HG02981 (cell line): Measurements from ENCODE around the gene SLFNL1.

Experiments
- ATAC-seq: cut with Tn5 transposase; IDR thresholded peaks from one replicate; pipeline ENCODE4 v1.9.1; 2021; ENCODE audit warnings: mild to moderate bottlenecking, moderate library complexity; ENCODE audit not compliant: unreplicated experiment

SLFNL1 gene

DNA sequence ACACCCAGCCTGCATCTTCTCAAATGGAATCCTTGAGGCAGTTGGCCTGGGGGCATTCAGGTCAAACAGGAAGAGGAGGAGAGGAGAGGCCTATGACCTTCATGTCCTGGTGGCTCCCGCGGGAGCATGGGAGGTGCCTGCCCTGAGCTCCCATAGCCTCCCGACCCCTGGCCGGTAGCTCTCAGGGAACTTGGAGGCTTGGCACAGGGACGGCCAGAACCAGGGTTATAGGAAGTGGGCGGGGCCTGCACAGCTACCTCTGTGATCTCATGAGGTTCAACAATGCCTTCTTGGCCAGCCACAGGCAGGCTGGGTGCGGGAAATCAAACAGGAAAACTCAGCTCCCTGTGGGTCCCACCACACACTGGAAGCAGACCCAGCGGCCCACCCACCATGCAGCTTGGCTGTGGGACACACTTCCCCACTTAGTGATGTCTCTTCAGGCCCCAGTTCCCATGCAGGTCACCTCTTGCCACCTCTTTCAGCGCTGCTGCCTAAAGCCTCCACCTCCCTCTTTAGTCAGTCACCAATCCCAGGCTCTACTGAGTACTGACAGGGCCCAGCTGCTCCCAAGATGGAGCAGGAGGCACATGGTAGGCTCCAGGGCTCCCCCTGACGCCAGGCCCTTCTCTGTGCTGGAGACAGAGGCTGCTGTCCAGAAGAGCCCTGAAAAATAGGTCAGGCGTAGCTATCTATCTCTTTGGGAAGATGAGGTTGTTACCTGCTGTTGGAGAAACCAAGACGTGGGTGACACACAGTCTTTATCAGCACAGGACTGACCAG is at the start of gene SLFNL1:
Gene SLFNL1 (minus strand): TSS at position 200 of the 783 bp plus-strand sequence. CDS start 1,065 bp downstream, outside the sequence.
- no peak for ATAC-seq

DNA sequence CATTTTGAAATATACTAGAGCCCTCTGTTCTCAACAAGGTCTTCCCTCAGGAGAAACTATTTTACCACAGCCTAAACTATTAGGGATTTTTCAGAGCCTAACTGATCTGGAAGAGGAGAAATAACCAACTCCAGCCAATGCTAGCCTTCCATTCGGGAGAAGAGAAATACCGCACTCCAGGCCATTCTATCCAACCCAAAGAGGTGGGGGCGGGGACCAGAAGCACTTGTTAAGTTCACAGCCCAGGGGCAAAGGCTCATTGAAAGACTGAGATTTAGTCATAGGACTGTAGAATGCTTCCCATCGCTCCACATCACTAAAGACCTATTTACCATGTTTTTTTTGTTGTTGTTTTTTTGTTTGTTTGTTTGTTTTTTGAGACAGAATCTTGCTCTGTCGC is 35.4 kb upstream of the SLFNL1 start:
- no peak for ATAC-seq

- ATAC-seq: no peak
These were observed 31.8 kb upstream of the SLFNL1 start for GRCh38 chr1:41053316-41053715.

DNA sequence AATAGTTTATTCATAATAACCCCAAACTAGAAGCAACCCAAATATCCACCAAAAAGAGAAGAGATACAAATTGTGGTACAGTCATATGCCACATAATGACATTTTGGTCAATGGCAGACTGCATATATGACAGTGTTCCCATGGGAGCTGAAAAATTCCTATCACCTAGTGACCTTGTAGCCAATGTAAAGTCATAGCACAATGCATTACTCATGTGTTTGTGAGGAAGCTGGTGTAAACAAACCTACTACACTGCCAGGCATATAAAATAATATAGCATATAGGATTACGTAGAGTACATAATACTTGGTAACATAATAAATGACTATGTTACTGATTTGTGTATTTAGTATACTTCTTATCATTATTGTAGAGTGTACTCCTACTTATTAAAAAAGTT is 29.5 kb upstream of the SLFNL1 start:
- no peak for ATAC-seq

GRCh38 chr1:41048540-41048939 is 27.0 kb upstream of the SLFNL1 start:
- ATAC-seq: no peak

DNA sequence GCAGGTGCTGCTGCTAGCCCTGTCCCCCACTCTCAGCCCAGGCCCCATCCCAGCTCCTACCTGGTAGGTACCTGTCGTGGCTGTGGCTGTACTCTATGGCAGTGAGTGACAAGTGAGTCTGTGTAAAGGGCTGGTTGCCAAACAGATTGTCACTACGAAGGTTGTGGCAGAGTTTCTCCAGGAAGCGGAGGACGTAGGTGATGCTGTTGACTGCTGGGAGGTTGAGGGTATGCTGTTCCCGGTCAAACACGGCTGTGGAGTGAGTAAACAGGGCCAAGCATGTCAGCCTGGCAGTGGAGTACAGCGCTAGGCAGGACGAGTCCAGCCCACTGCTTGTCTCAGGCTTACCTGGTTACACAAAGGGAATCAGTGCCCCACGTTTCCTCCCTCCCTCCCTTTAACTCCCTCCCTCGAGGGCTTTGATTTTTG is 24.8 kb upstream of the SLFNL1 start:
- no peak for ATAC-seq

GRCh38 chr1:41045740-41046139 is 24.2 kb upstream of the SLFNL1 start:
- no peak for ATAC-seq

- ATAC-seq: no peak
These were observed 22.7 kb upstream of the SLFNL1 start for GRCh38 chr1:41044187-41044586.

- ATAC-seq: no peak
These were observed 20.2 kb upstream of the SLFNL1 start for GRCh38 chr1:41041614-41042270.

- ATAC-seq: no peak
These were observed 16.6 kb upstream of the SLFNL1 start for GRCh38 chr1:41038110-41038509.

GRCh38 chr1:41037116-41037903 is 15.8 kb upstream of the SLFNL1 start:
- ATAC-seq: no peak

DNA sequence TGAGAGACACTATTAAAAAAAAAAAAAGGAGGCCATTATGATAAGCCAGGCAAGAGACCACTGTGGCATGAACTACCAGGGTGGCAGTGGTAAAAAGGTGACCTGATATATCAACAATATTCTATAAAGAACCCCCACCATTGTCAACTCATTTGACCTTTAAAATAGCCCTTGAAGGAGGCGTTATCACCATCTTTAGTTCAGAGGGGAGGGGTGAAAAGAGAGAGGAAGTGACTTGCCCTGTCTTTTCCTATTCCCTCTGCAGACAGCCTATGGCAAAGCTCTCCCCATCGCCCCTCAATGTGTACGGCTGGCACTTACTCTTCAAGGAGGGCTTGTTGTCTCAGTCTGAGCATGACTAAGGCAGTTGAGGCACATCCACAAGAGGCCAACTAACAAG is 11.7 kb upstream of the SLFNL1 start:
- no peak for ATAC-seq

DNA sequence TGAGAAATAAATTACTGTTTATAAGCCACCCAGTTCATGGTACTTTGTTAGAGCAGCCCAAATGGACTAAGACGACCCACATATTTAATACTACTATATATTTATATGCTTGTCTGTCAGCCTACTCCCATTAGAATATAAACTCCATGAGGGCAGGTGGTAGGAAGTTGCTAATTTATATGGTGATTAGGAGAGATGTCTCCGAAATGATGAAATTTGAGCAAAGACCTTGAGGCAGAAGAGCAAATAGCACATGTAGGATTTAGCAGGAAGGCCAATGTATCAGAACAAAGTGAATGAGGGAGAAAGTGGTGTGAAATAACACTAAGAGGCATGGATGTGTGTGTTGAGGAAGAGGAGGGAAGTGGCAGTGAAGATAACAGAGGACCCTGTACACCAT is 10.6 kb upstream of the SLFNL1 start:
- ATAC-seq: no peak

DNA sequence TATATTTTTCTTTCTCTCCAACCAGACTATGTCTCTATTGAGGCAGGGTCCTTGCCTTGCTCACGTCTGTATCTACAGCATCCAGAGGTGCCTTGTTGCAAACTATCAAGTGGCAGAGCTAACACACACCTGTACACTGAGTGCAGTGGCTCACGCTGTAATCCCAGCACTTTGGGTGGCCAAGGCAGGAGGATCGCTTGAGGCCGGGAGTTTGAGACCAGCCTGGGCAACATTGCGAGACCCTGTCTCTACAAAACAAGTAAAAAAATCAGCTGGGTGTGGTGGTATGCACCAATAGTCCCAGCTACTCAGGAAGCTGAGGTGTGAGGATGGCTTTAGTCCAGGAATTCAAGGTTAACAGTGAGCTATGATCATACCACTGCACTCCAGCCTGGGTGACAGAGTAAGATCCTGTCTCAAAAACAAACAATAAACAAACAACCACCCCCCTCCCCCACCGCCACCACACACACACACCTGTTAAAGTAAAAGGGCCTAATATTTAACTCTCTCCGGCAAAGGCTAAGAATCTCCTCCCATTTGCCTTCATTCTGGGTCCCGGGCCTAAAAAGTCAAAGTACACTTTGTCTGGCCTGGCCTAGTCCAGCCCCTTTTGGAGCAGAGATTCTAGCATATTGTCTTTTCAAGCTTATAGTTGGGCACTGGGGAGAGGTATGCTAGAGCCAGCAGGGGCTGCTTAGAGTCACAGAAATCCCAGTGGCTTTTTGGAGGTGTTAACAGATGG is 9.5 kb upstream of the SLFNL1 start:
- no peak for ATAC-seq

DNA sequence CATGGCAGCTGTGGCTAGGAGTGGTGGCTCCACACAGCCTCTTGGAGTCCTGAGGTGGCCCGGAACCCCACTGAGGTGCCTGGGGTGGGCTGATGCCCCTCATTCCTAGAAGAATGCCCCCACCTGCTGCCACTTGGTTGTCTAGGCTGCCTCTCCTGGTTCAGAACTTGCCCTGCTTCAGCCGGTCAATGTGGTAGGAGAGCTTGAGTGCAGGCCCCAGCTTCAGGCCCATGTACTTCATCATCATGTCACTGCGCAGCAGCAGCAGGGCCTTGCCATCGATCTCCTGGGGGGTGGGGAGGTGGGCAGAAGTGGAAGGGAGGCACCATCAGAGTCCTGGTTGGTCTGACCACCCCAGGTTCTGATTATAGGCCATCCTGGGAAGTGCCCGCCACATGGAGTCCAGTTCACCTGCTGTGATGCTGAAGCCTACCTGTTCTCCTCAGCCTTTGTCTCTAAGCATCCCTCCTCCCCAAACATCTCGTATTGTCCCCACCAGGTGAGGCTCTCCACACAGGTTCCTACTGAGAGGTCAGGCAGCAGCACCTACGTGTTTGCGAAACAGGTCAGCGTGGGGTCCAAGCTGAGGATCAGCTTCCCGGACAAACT is 6.6 kb upstream of the SLFNL1 start:
- no peak for ATAC-seq

GRCh38 chr1:41025979-41026819 is 4.7 kb upstream of the SLFNL1 start:
- no peak for ATAC-seq

- ATAC-seq: no peak
These were observed 3.4 kb upstream of the SLFNL1 start for GRCh38 chr1:41024953-41025352.

- ATAC-seq: no peak
These were observed 1.9 kb upstream of the SLFNL1 start for GRCh38 chr1:41023279-41023990.

- ATAC-seq: no peak
These were observed 899 bp upstream of the SLFNL1 start for GRCh38 chr1:41022424-41022823.
